ENCODE data around the gene MYH10.

DNA sequence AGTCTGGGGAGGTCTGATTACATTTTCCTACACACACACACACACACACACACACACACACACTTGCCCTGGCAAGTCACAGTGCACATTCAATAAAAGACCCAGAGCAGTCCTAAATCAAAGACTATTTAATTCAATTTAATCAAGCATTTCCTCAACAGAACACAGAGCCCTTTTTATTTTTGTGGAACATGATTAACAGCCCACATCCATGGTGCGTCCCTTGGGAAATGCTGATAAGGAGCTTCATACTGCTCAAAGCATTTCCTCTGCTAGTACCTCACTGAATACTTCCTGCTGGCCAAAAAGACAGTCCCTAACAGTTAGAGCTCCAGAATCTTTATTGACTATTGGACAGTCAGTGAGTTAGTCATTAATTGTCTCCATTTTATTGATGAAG, 43.1 kb upstream of the MYH10 start:
- TF ChIP-seq, protein P1, sequence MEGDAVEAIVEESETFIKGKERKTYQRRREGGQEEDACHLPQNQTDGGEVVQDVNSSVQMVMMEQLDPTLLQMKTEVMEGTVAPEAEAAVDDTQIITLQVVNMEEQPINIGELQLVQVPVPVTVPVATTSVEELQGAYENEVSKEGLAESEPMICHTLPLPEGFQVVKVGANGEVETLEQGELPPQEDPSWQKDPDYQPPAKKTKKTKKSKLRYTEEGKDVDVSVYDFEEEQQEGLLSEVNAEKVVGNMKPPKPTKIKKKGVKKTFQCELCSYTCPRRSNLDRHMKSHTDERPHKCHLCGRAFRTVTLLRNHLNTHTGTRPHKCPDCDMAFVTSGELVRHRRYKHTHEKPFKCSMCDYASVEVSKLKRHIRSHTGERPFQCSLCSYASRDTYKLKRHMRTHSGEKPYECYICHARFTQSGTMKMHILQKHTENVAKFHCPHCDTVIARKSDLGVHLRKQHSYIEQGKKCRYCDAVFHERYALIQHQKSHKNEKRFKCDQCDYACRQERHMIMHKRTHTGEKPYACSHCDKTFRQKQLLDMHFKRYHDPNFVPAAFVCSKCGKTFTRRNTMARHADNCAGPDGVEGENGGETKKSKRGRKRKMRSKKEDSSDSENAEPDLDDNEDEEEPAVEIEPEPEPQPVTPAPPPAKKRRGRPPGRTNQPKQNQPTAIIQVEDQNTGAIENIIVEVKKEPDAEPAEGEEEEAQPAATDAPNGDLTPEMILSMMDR (IDR thresholded peaks at IDR 0.05; ENCODE audit: insufficient read depth, low read length, poor library complexity, severe bottlenecking): no peak
- no peak for TF ChIP-seq EZH2phosphoT487 (conservative IDR thresholded peaks at IDR 0.05; ENCODE audit: low read length)
